GM12878 (cell line): Measurements from ENCODE around the gene DFFB. TPM values are rescaled to one million over a fixed set of nuclear protein-coding genes. Genes with fewer than 3 reads are reported as not detected.

ENCODE experiments used
- ATAC-seq: fragments of 200-7000 bp; cut with Tn5 transposase; 3 replicates; pipeline ENCODE4 v1.9.1; 2020; ENCODE audit warnings: mild to moderate bottlenecking, moderate library complexity
- BruUV-seq: library from RNA; stranded (reverse); fragments of 400-500 nt; replicated peaks from 2 replicates; lab custom pipeline; 2021; lab: Mats Ljungman, UMichigan
- CTCF ChIA-PET: fragments of 300-600 bp; sonication (Branson Sonifier 250); formaldehyde crosslinking; extraction: SDS; loops from one replicate; lab custom pipeline; 2021; ENCODE audit warnings: inconsistent platforms; lab: Yijun Ruan, JAX
- POLR2A ChIA-PET: fragments of 350-600 bp; formaldehyde crosslinking; extraction: SDS; loops from one replicate; lab custom pipeline; 2021; ENCODE audit warnings: inconsistent platforms; lab: Charles Lee
- RAD21 ChIA-PET: fragments of 300-600 bp; sonication (Branson Sonifier 250); formaldehyde crosslinking; loops from one replicate; lab custom pipeline; 2023; ENCODE audit warnings: antibody characterized with exemption; ENCODE audit not compliant: unreplicated experiment; lab: Charles Lee
- SMC1A ChIA-PET: fragments of 300-600 bp; sonication (Branson Sonifier 250); formaldehyde crosslinking; loops from one replicate; lab custom pipeline; 2023; ENCODE audit not compliant: unreplicated experiment, uncharacterized antibody; lab: Charles Lee
- DNase-seq: peaks from one replicate; pipeline ENCODE4 v3.0.0-alpha.2; 2011; ENCODE audit warnings: low read depth, low spot score
- FAIRE-seq: peaks from 3 replicates; lab custom pipeline; 2011; peaks lifted over from hg19 to GRCh38; lab: Jason Lieb, UNC
- H2AFZ ChIP-seq: 2 replicates; pipeline ENCODE4 v1.6.0; 2011; ENCODE audit warnings: low read depth, low read length, control low read depth; ENCODE audit not compliant: control insufficient read depth
- H3K27ac ChIP-seq: 2 replicates; pipeline ENCODE4 v1.5.1; 2011; ENCODE audit warnings: control low read depth; ENCODE audit not compliant: control insufficient read depth, insufficient read depth
- H3K27me3 ChIP-seq, 2 experiments: replicated peaks in 1 of 2; 2 replicates each; pipeline versions ENCODE4 v1.6.0 to v1.6.1; 2011; ENCODE audit warnings: low read length in 1 of 2; ENCODE audit not compliant: control insufficient read depth in 2 of 2, insufficient read depth in 2 of 2
- H3K36me3 ChIP-seq, 2 experiments: 2 replicates each; pipeline ENCODE4 v1.5.1; 2011; ENCODE audit warnings: low read length in 1 of 2; ENCODE audit not compliant: control insufficient read depth in 2 of 2, insufficient read depth in 2 of 2
- H3K4me1 ChIP-seq: 2 replicates; pipeline ENCODE4 v1.6.1; 2011; ENCODE audit warnings: mild to moderate bottlenecking, low read length, moderate library complexity, mixed read lengths; ENCODE audit not compliant: control insufficient read depth, insufficient read depth
- H3K4me2 ChIP-seq: 2 replicates; pipeline ENCODE4 v1.6.0; 2011; ENCODE audit warnings: control low read depth; ENCODE audit not compliant: control insufficient read depth, insufficient read depth
- H3K4me3 ChIP-seq: fragments of 200-600 bp; sonication (generic); 2 replicates; pipeline ENCODE4 v1.5.1; 2016
- H3K79me2 ChIP-seq: 2 replicates; pipeline ENCODE4 v1.6.0; 2011; ENCODE audit warnings: low read length; ENCODE audit not compliant: control insufficient read depth, insufficient read depth
- H3K9ac ChIP-seq: 2 replicates; pipeline ENCODE4 v1.8.0; 2011; ENCODE audit warnings: low read length, control low read depth, mixed read lengths; ENCODE audit not compliant: control insufficient read depth, insufficient read depth
- H3K9me3 ChIP-seq: replicated peaks from 3 replicates; pipeline ENCODE4 v1.5.1; 2011; ENCODE audit warnings: mild to moderate bottlenecking, low read length; ENCODE audit not compliant: control insufficient read depth, insufficient read depth
- H4K20me1 ChIP-seq: 2 replicates; pipeline ENCODE4 v1.6.0; 2011; ENCODE audit not compliant: control insufficient read depth, insufficient read depth
- ASH2L ChIP-seq: fragments of 300-600, 200-600 bp; sonication (generic); IDR thresholded peaks from 2 replicates; pipeline ENCODE4 v1.6.1; 2017; ENCODE audit warnings: low read depth, mild to moderate bottlenecking, borderline replicate concordance
- CHD1 ChIP-seq: IDR thresholded peaks from 2 replicates; pipeline ENCODE4 v1.6.1; 2012; ENCODE audit warnings: low read depth, low read length, improper control_type of control experiment
- DPF2 ChIP-seq: fragments of 450-650 bp; IDR thresholded peaks from 2 replicates; pipeline ENCODE4 v1.6.1; 2017; ENCODE audit warnings: mild to moderate bottlenecking
- HSF1 ChIP-seq: fragments of 150-350 bp; IDR thresholded peaks from 2 replicates; pipeline ENCODE4 v1.6.1; 2014; ENCODE audit warnings: mild to moderate bottlenecking, low read depth, low read length
- IKZF1 ChIP-seq: fragments of 450-650 bp; conservative IDR thresholded peaks from 2 replicates; pipeline ENCODE4 v1.6.1; 2017; ENCODE audit warnings: antibody characterized with exemption, mild to moderate bottlenecking
- MYB ChIP-seq: fragments of 150-350 bp; IDR thresholded peaks from 2 replicates; pipeline ENCODE4 v1.6.1; 2014; ENCODE audit warnings: mild to moderate bottlenecking, low read depth, low read length, borderline replicate concordance
- NBN ChIP-seq: fragments of 450-650 bp; IDR thresholded peaks from 2 replicates; pipeline ENCODE4 v1.6.1; 2016
- NFYA ChIP-seq: IDR thresholded peaks from 2 replicates; pipeline ENCODE4 v1.6.1; 2011; ENCODE audit warnings: low read depth, mild to moderate bottlenecking, low read length, improper control_type of control experiment, borderline replicate concordance
- PBX3 ChIP-seq: IDR thresholded peaks from 2 replicates; pipeline ENCODE4 v1.6.1; 2011; ENCODE audit warnings: mild to moderate bottlenecking, low read depth, low read length, moderate library complexity; ENCODE audit not compliant: insufficient replicate concordance
- RUNX3 ChIP-seq: IDR thresholded peaks from 2 replicates; pipeline ENCODE4 v1.6.1; 2012; ENCODE audit warnings: low read length, inconsistent platforms
- ZBTB11 ChIP-seq: fragments of 450-650 bp; formaldehyde crosslinking; IDR thresholded peaks from 2 replicates; pipeline ENCODE4 v1.5.0; 2022; ENCODE audit warnings: mild to moderate bottlenecking, missing genetic modification characterization
- ZBTB33 ChIP-seq: fragments of 450-650 bp; IDR thresholded peaks from 2 replicates; pipeline ENCODE4 v1.6.1; 2017; ENCODE audit warnings: mild to moderate bottlenecking
- WGBS: methylation state at CpG from one replicate; pipeline ENCODE4 v1.1.6; 2016; ENCODE audit warnings: low lambda C conversion rate; ENCODE audit not compliant: insufficient replicate concordance, insufficient coverage; ENCODE audit errors: missing lambda C conversion rate; 5-methylcytosine and 5-hydroxymethylcytosine counted together
- in situ Hi-C: fragments of 300-500 bp; cut with MboI; formaldehyde crosslinking; loops from 9 replicates; pipeline ENCODE4 v1.14.3; 2018; ENCODE audit warnings: mixed read lengths
- intact Hi-C: fragments of 100-400 bp; cut with micrococcal nuclease; formaldehyde crosslinking; loops from one replicate; pipeline ENCODE4 v1.14.2; 2022; ENCODE audit not compliant: unreplicated experiment
- polyA plus RNA-seq, 11 experiments: library from polyadenylated mRNA; depleted of rRNA in 4 of 11; unstranded in 6 of 11; stranded (reverse) in 5 of 11; fragments of >200 nt; fragmentation: Nextera tagmentation in 4 of 11; fragmentation: Illumina TruSeq in 1 of 11; extraction: Ambion mirVana in 4 of 11; extraction: Trizol in 1 of 11; gene quantifications; 1 replicate in 1 of 11; 2 replicates in 10 of 11; pipeline versions ENCODE4 v1.2.1 to v1.2.3, GENCODE V29; 2011 to 2016; ENCODE audit warnings: inconsistent platforms in 2 of 11, missing spikeins in 2 of 11, low read depth in 1 of 11
- total RNA-seq, 4 experiments: library from RNA; depleted of rRNA in 3 of 4; stranded (reverse); fragments of >200 nt in 3 of 4; fragmentation: Illumina TruSeq in 1 of 4; extraction: Trizol in 1 of 4; gene quantifications; 2 replicates each; pipeline versions ENCODE4 v1.2.1 to v1.2.3, GENCODE V29; 2013 to 2021

Gene DFFB
- total and polyA plus RNA-seq, 10 of the 15 experiments (the other 5 are each of a cell fraction or from before 2014, with no cell fraction given), result 2.7 to 10.7 (median 6.5) TPM

- TF ChIP-seq DPF2 (no peak), NBN (no peak), ZBTB33 (no peak), PBX3 (no peak)
Observed at GRCh38 chr1:3929126-3929525, 71.8 kb downstream of the DFFB start (continued).

GRCh38 chr1:3930301-3931006, 73.2 kb downstream of the DFFB start:
- Histone ChIP-seq H2AFZ (no peak overlapping the region), H3K9me3 (peaks cover 2% of the 10 kb centered on the region; the same call in 2 of the 3 replicates), H3K27ac (no peak overlapping the region), H3K36me3 (no peaks in the 10 kb centered on the region), H3K4me2 (no peak overlapping the region), H3K79me2 (no peaks in the 10 kb centered on the region), H3K4me1 (no peaks in the 10 kb centered on the region), H3K9ac (no peak overlapping the region), H3K27me3 (no peaks in the 10 kb centered on the region), H3K4me3 (no peak overlapping the region), H4K20me1 (no peaks in the 10 kb centered on the region)
- no peak for FAIRE-seq
- intact Hi-C loops, result no loop called here
- ChIA-PET POLR2A (no interaction called here), SMC1A (no interaction called here), CTCF (no interaction called here), RAD21 (no interaction called here)
- in situ Hi-C loops, result no loop called here
- 83% methylated on average over 10 of the region's 10 CpGs for WGBS
- no TSS peak for BruUV-seq
- ATAC-seq, result no peak
- no peak for DNase-seq
- TF ChIP-seq RUNX3 (no peak), HSF1 (no peak), CHD1 (no peak), ASH2L (no peak), NBN (no peak), MYB (no peak), IKZF1 (no peak), ZBTB11 (CRISPR knock-in tag) (no peak), NFYA (no peak)
